HEK293 (cell line): ENCODE measurements around the gene RGS12.

Experiments
- CTCF ChIA-PET: fragments of 350-600 bp; formaldehyde crosslinking; extraction: SDS; loops from one replicate; lab custom pipeline; 2021; ENCODE audit warnings: antibody characterized with exemption; lab: Yijun Ruan, JAX
- POLR2A ChIA-PET: fragments of 300-600 bp; formaldehyde crosslinking; extraction: SDS; loops from one replicate; lab custom pipeline; 2020; ENCODE audit warnings: antibody characterized with exemption, inconsistent platforms; lab: Yijun Ruan, JAX
- H3K27ac ChIP-seq: fragments of 200-500 bp; sonication (Bioruptor generic); 2 replicates; pipeline ENCODE4 v1.5.1; 2014; ENCODE audit warnings: low read depth, low read length, control low read depth, inconsistent platforms; ENCODE audit errors: extremely low read depth
- H3K36me3 ChIP-seq, 2 experiments: fragments of 200-500 bp in 1 of 2; sonication (Bioruptor generic) in 1 of 2; 1 replicate in 1 of 2; 2 replicates in 1 of 2; pipeline ENCODE4 v1.5.1; 2014 to 2017; ENCODE audit warnings: inconsistent platforms in 2 of 2, low read length in 2 of 2; ENCODE audit not compliant: control insufficient read depth in 2 of 2, insufficient read depth in 1 of 2
- H3K4me1 ChIP-seq: fragments of 200-500 bp; sonication (Bioruptor generic); 2 replicates; pipeline ENCODE4 v1.5.1; 2014; ENCODE audit warnings: mild to moderate bottlenecking, low read length, inconsistent platforms; ENCODE audit not compliant: control insufficient read depth, insufficient read depth
- H3K4me3 ChIP-seq: 2 replicates; pipeline ENCODE4 v1.5.1; 2011; ENCODE audit warnings: low read depth, mild to moderate bottlenecking, control low read depth, low read length, moderate library complexity
- H3K9me3 ChIP-seq: fragments of 200-500 bp; sonication (Bioruptor generic); 2 replicates; pipeline ENCODE4 v1.5.1; 2014; ENCODE audit warnings: low read depth, low read length, inconsistent platforms; ENCODE audit not compliant: control insufficient read depth, insufficient read depth
- FEZF1 ChIP-seq: fragments of 450-650 bp; formaldehyde crosslinking; IDR thresholded peaks from 2 replicates; pipeline ENCODE4 v1.5.1; 2016; ENCODE audit warnings: missing biosample characterization, missing genetic modification characterization
- GLI2 ChIP-seq: fragments of 450-650 bp; formaldehyde crosslinking; IDR thresholded peaks from 2 replicates; pipeline ENCODE4; 2017; ENCODE audit warnings: missing biosample characterization, missing genetic modification characterization, low read depth, borderline replicate concordance
- SP2 ChIP-seq: fragments of 450-650 bp; formaldehyde crosslinking; IDR thresholded peaks from 2 replicates; pipeline ENCODE4 v1.5.1; 2016; ENCODE audit warnings: missing biosample characterization, missing genetic modification characterization
- SP7 ChIP-seq: fragments of 450-650 bp; formaldehyde crosslinking; IDR thresholded peaks from 2 replicates; pipeline ENCODE4 v1.5.1; 2016; ENCODE audit warnings: missing biosample characterization, missing genetic modification characterization
- ZFHX2 ChIP-seq: fragments of 450-650 bp; formaldehyde crosslinking; conservative IDR thresholded peaks from 2 replicates; pipeline ENCODE4 v1.5.1; 2016; ENCODE audit warnings: missing biosample characterization, missing genetic modification characterization
- ZNF10 ChIP-seq: fragments of 450-650 bp; formaldehyde crosslinking; IDR thresholded peaks from 2 replicates; pipeline ENCODE4 v1.5.1; 2017; ENCODE audit warnings: missing biosample characterization, missing genetic modification characterization
- ZNF148 ChIP-seq: fragments of 450-650 bp; formaldehyde crosslinking; IDR thresholded peaks from 2 replicates; pipeline ENCODE4 v1.5.0; 2017; ENCODE audit warnings: missing biosample characterization, missing genetic modification characterization, borderline replicate concordance
- ZNF433 ChIP-seq: fragments of 450-650 bp; formaldehyde crosslinking; IDR thresholded peaks from 2 replicates; pipeline ENCODE4 v1.5.1; 2016; ENCODE audit warnings: missing biosample characterization, missing genetic modification characterization, low read depth
- ZNF501 ChIP-seq: fragments of 450-650 bp; formaldehyde crosslinking; IDR thresholded peaks from 2 replicates; pipeline ENCODE4 v1.5.1; 2016; ENCODE audit warnings: missing biosample characterization, missing genetic modification characterization
- ZNF513 ChIP-seq: fragments of 450-650 bp; IDR thresholded peaks from 2 replicates; pipeline ENCODE4 v1.5.1; 2018; ENCODE audit warnings: missing biosample characterization, missing genetic modification characterization
- ZNF623 ChIP-seq: fragments of 450-650 bp; formaldehyde crosslinking; IDR thresholded peaks from 2 replicates; pipeline ENCODE4 v1.5.1; 2016; ENCODE audit warnings: missing biosample characterization, missing genetic modification characterization
- ZNF776 ChIP-seq: fragments of 450-650 bp; formaldehyde crosslinking; IDR thresholded peaks from 2 replicates; pipeline ENCODE4 v1.5.0; 2017; ENCODE audit warnings: missing biosample characterization, missing genetic modification characterization, borderline replicate concordance
- ZSCAN23 ChIP-seq: fragments of 450-650 bp; formaldehyde crosslinking; IDR thresholded peaks from 2 replicates; pipeline ENCODE4 v1.5.1; 2016; ENCODE audit warnings: missing biosample characterization, missing genetic modification characterization
- ZSCAN5A ChIP-seq: fragments of 450-650 bp; formaldehyde crosslinking; IDR thresholded peaks from 2 replicates; pipeline ENCODE4 v1.5.1; 2016; ENCODE audit warnings: missing biosample characterization, missing genetic modification characterization
- TF ChIP-seq, protein P1 (sequence below): fragments of 450-650 bp; formaldehyde crosslinking; IDR thresholded peaks from 2 replicates; pipeline ENCODE4 v1.5.1; 2016; ENCODE audit warnings: missing biosample characterization, missing genetic modification characterization
- TF ChIP-seq, protein P2 (sequence below): fragments of 450-650 bp; formaldehyde crosslinking; IDR thresholded peaks from 2 replicates; pipeline ENCODE4 v1.5.1; 2016; ENCODE audit warnings: missing biosample characterization, missing genetic modification characterization

Gene RGS12

DNA sequence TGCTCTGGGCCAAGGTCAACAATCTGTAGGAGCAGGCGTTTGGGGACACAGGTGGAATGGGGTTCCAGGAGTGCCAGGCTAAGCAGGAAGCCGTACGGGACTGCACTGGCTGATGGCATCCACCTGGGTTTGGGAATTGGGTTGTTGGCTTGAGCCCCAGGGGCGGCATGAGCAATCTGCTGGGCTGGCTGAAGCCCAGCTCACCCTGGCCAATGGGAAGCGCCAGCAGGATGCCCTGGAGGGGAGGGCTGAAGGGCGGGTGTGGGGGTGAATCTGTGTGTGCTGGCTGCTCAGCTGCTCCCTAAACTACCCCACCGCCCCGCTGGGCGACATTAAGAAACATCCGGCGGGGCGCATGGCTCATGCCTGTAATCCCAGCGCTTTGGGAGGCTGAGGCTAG is 8.9 kb upstream of the RGS12 start (continued):
- TF ChIP-seq ZNF148 = no peak
- TF ChIP-seq SP7 (tag by site-specific recombination) = no peak
- TF ChIP-seq ZSCAN5A = no peak
- TF ChIP-seq GLI2 (tag by site-specific recombination) = no peak
- TF ChIP-seq ZNF501 (tag by site-specific recombination) = no peak
- no peak for TF ChIP-seq ZFHX2 (tag by site-specific recombination)
- TF ChIP-seq FEZF1 (tag by site-specific recombination) = no peak
- no peak for TF ChIP-seq ZSCAN23 (tag by site-specific recombination)
- TF ChIP-seq, protein P1, sequence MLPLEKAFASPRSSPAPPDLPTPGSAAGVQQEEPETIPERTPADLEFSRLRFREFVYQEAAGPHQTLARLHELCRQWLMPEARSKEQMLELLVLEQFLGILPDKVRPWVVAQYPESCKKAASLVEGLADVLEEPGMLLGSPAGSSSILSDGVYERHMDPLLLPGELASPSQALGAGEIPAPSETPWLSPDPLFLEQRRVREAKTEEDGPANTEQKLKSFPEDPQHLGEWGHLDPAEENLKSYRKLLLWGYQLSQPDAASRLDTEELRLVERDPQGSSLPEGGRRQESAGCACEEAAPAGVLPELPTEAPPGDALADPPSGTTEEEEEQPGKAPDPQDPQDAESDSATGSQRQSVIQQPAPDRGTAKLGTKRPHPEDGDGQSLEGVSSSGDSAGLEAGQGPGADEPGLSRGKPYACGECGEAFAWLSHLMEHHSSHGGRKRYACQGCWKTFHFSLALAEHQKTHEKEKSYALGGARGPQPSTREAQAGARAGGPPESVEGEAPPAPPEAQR = no peak
- TF ChIP-seq ZNF513 (tag by site-specific recombination) = no peak

- H3K36me3 ChIP-seq = no peaks in the 10 kb centered on the region
- CTCF ChIA-PET = no interaction called here
- H3K4me3 ChIP-seq = no peak overlapping the region
- H3K4me1 ChIP-seq = no peaks in the 10 kb centered on the region
- no peaks in the 10 kb centered on the region for H3K9me3 ChIP-seq
- H3K27ac ChIP-seq = no peak overlapping the region
- POLR2A ChIA-PET = no interaction called here
- TF ChIP-seq, protein P2, sequence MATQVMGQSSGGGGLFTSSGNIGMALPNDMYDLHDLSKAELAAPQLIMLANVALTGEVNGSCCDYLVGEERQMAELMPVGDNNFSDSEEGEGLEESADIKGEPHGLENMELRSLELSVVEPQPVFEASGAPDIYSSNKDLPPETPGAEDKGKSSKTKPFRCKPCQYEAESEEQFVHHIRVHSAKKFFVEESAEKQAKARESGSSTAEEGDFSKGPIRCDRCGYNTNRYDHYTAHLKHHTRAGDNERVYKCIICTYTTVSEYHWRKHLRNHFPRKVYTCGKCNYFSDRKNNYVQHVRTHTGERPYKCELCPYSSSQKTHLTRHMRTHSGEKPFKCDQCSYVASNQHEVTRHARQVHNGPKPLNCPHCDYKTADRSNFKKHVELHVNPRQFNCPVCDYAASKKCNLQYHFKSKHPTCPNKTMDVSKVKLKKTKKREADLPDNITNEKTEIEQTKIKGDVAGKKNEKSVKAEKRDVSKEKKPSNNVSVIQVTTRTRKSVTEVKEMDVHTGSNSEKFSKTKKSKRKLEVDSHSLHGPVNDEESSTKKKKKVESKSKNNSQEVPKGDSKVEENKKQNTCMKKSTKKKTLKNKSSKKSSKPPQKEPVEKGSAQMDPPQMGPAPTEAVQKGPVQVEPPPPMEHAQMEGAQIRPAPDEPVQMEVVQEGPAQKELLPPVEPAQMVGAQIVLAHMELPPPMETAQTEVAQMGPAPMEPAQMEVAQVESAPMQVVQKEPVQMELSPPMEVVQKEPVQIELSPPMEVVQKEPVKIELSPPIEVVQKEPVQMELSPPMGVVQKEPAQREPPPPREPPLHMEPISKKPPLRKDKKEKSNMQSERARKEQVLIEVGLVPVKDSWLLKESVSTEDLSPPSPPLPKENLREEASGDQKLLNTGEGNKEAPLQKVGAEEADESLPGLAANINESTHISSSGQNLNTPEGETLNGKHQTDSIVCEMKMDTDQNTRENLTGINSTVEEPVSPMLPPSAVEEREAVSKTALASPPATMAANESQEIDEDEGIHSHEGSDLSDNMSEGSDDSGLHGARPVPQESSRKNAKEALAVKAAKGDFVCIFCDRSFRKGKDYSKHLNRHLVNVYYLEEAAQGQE (tag by site-specific recombination) = no peak
- TF ChIP-seq SP2 (tag by site-specific recombination) (no peak), ZNF776 (tag by site-specific recombination) (no peak), ZNF433 (no peak), ZNF623 (tag by site-specific recombination) (no peak), ZNF10 (tag by site-specific recombination) (peak; percentile 94)
- TF ChIP-seq, all 188 proteins: peak for 1
Measured at GRCh38 chr4:3284734-3285557, 7.9 kb upstream of the RGS12 start.
